Testis (tissue), 2 donors: ENCODE results near the gene APLF.

Source experiments
- POLR2A ChIP-seq: fragments of 450-650 bp; IDR thresholded peaks from one replicate; pipeline ENCODE4 v1.6.1; 2017; ENCODE audit warnings: antibody characterized with exemption, mild to moderate bottlenecking, moderate library complexity
- TF ChIP-seq, protein P1 (sequence below), 3 experiments: fragments of 450-650 bp in 2 of 3; fragments of 200-600 bp in 1 of 3; sonication (generic) in 1 of 3; IDR thresholded peaks; one replicate each; pipeline ENCODE4 v1.5.1; 2016 to 2019; ENCODE audit warnings: antibody characterized with exemption in 3 of 3, mild to moderate bottlenecking in 2 of 3, moderate library complexity in 1 of 3

GRCh38 chr2:68499133-68499532 is 31.7 kb downstream of the APLF start:
- TF ChIP-seq, protein P1, sequence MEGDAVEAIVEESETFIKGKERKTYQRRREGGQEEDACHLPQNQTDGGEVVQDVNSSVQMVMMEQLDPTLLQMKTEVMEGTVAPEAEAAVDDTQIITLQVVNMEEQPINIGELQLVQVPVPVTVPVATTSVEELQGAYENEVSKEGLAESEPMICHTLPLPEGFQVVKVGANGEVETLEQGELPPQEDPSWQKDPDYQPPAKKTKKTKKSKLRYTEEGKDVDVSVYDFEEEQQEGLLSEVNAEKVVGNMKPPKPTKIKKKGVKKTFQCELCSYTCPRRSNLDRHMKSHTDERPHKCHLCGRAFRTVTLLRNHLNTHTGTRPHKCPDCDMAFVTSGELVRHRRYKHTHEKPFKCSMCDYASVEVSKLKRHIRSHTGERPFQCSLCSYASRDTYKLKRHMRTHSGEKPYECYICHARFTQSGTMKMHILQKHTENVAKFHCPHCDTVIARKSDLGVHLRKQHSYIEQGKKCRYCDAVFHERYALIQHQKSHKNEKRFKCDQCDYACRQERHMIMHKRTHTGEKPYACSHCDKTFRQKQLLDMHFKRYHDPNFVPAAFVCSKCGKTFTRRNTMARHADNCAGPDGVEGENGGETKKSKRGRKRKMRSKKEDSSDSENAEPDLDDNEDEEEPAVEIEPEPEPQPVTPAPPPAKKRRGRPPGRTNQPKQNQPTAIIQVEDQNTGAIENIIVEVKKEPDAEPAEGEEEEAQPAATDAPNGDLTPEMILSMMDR (IDR thresholded peaks at IDR 0.05), result no peak
- TF ChIP-seq POLR2A, result no peak
